DOHH2 (cell line): Measurements from ENCODE around the gene CNTNAP2.

Experiments used
- CTCF ChIP-seq: fragments of 200-600 bp; sonication (generic); IDR thresholded peaks from one replicate; pipeline ENCODE4 v1.5.1; 2014; ENCODE audit warnings: antibody characterized with exemption, mild to moderate bottlenecking, low read depth, low read length; ENCODE audit not compliant: poor library complexity, severe bottlenecking
- EZH2phosphoT487 ChIP-seq: fragments of 200-600 bp; sonication (generic); IDR thresholded peaks from 2 replicates; pipeline ENCODE4 v1.6.1; 2017; ENCODE audit warnings: borderline replicate concordance, mild to moderate bottlenecking, antibody characterized with exemption, low read length, moderate library complexity, mixed read lengths

GRCh38 chr7:146290746-146291145, 174.1 kb downstream of the CNTNAP2 start:
- TF ChIP-seq CTCF = no peak
- TF ChIP-seq EZH2phosphoT487 = no peak
